Measurements from ENCODE around the gene AZGP1. TPM values are rescaled to one million over a fixed set of nuclear protein-coding genes. Genes with fewer than 3 reads are reported as not detected.

The AZGP1 gene
- total and polyA plus RNA-seq, 2 of the 13 experiments (the other 11 are each of a cell fraction or from before 2014, with no cell fraction given): 93.8 to 229 TPM

- TF ChIP-seq RERE (CRISPR knock-in tag; IDR thresholded peaks at IDR 0.05; ENCODE audit: low read depth) (no peak), HOXA5 (CRISPR knock-in tag; IDR thresholded peaks at IDR 0.05) (no peak), ZNF577 (CRISPR knock-in tag; IDR thresholded peaks at IDR 0.05; ENCODE audit: borderline replicate concordance, low read depth) (no peak), FOXP4 (CRISPR knock-in tag; IDR thresholded peaks at IDR 0.05) (0 out of 2 replicates have a peak, but pooled peaks have one; percentile 42), SMYD3 (CRISPR knock-in tag; IDR thresholded peaks at IDR 0.05) (0 out of 2 replicates have a peak, but pooled peaks have one; percentile 2), IKZF4 (CRISPR knock-in tag; IDR thresholded peaks at IDR 0.05; ENCODE audit: borderline replicate concordance, low read depth, not compliant biosample characterization) (peak; percentile 27), NFE2L2 (IDR thresholded peaks at IDR 0.05; ENCODE audit: low read length) (no peak), TGIF2 (CRISPR knock-in tag; IDR thresholded peaks at IDR 0.05) (no peak), ADNP (CRISPR knock-in tag; IDR thresholded peaks at IDR 0.05) (peak; percentile 73; the same call in 1 of the 2 replicates), SETDB1 (CRISPR knock-in tag; IDR thresholded peaks at IDR 0.05; ENCODE audit: borderline replicate concordance) (no peak), ZFAT (CRISPR knock-in tag; conservative IDR thresholded peaks at IDR 0.05) (no peak), GABPA (IDR thresholded peaks at IDR 0.05; ENCODE audit: low read depth, low read length) (no peak), GABPA (CRISPR knock-in tag; IDR thresholded peaks at IDR 0.05; ENCODE audit: low read depth) (0 out of 2 replicates have a peak, but pooled peaks have one; percentile 48), POLR2A (IDR thresholded peaks at IDR 0.05; ENCODE audit: insufficient read depth in 1 of 2, low read depth in 2 of 2, low read length in 2 of 2) (peak in 1 of 2 experiments; percentile 41; a peak in 2 of 4 replicates), ZNF552 (CRISPR knock-in tag; IDR thresholded peaks at IDR 0.05; ENCODE audit: borderline replicate concordance) (no peak), RFXANK (CRISPR knock-in tag; IDR thresholded peaks at IDR 0.05) (no peak)
- TF ChIP-seq, protein P1, sequence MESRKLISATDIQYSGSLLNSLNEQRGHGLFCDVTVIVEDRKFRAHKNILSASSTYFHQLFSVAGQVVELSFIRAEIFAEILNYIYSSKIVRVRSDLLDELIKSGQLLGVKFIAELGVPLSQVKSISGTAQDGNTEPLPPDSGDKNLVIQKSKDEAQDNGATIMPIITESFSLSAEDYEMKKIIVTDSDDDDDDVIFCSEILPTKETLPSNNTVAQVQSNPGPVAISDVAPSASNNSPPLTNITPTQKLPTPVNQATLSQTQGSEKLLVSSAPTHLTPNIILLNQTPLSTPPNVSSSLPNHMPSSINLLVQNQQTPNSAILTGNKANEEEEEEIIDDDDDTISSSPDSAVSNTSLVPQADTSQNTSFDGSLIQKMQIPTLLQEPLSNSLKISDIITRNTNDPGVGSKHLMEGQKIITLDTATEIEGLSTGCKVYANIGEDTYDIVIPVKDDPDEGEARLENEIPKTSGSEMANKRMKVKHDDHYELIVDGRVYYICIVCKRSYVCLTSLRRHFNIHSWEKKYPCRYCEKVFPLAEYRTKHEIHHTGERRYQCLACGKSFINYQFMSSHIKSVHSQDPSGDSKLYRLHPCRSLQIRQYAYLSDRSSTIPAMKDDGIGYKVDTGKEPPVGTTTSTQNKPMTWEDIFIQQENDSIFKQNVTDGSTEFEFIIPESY (CRISPR knock-in tag; IDR thresholded peaks at IDR 0.05): peak; percentile 84
- TF ChIP-seq, protein P2, sequence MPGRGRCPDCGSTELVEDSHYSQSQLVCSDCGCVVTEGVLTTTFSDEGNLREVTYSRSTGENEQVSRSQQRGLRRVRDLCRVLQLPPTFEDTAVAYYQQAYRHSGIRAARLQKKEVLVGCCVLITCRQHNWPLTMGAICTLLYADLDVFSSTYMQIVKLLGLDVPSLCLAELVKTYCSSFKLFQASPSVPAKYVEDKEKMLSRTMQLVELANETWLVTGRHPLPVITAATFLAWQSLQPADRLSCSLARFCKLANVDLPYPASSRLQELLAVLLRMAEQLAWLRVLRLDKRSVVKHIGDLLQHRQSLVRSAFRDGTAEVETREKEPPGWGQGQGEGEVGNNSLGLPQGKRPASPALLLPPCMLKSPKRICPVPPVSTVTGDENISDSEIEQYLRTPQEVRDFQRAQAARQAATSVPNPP (CRISPR knock-in tag; IDR thresholded peaks at IDR 0.05): no peak
These were observed 41.5 kb upstream of the AZGP1 start (continued) for GRCh38 chr7:100017300-100017699.

Measured in HepG2 (cell line).